HTR-8/SVneo (cell line): ENCODE results near the gene PLCB3.

ENCODE experiments used
- DNase-seq: peaks from one replicate; pipeline ENCODE4 v3.0.0; 2011; ENCODE audit warnings: low spot score, mixed read lengths; ENCODE audit not compliant: insufficient read length
- FAIRE-seq: peaks from 2 replicates; lab custom pipeline; 2011; peaks lifted over from hg19 to GRCh38; lab: Jason Lieb, UNC

The PLCB3 gene

GRCh38 chr11:64251016-64251752 lies at the start of gene PLCB3:
TSS of gene PLCB3 (plus strand) at chr11:64251530. CDS start at chr11:64251650, 120 bp downstream.
- FAIRE-seq (no peak), DNase-seq (peak; percentile 60)

- FAIRE-seq = no peak
- DNase-seq = no peak
These were observed 49.8 kb upstream of the PLCB3 start for GRCh38 chr11:64201543-64201942.

- no peak for DNase-seq
- FAIRE-seq = no peak
These were observed 48.3 kb upstream of the PLCB3 start for GRCh38 chr11:64202992-64203391.

- FAIRE-seq = no peak
- DNase-seq = no peak
These were observed 47.8 kb upstream of the PLCB3 start for GRCh38 chr11:64203421-64204079.

GRCh38 chr11:64204080-64204440 lies 47.3 kb upstream of the PLCB3 start:
- no peak for DNase-seq

GRCh38 chr11:64204464-64204989 lies 46.8 kb upstream of the PLCB3 start:
- FAIRE-seq (no peak), DNase-seq (peak; percentile 91)

More at GRCh38 chr11:64204080-64204440, 47.3 kb upstream of the PLCB3 start:
- no peak for FAIRE-seq

GRCh38 chr11:64206457-64207255 lies 44.7 kb upstream of the PLCB3 start, which contains the start of gene FERMT3:
TSS of gene FERMT3 (plus strand) at chr11:64206721. CDS start at chr11:64207365, 644 bp downstream.
- DNase-seq (no peak), FAIRE-seq (no peak)

GRCh38 chr11:64207256-64208085 lies 43.9 kb upstream of the PLCB3 start:
- no peak for DNase-seq

GRCh38 chr11:64208086-64208795 lies 43.1 kb upstream of the PLCB3 start:
- no peak for DNase-seq
- FAIRE-seq = no peak

More at GRCh38 chr11:64207256-64208085, 43.9 kb upstream of the PLCB3 start:
- no peak for FAIRE-seq

- DNase-seq (no peak), FAIRE-seq (no peak)
These were observed 42.4 kb upstream of the PLCB3 start for GRCh38 chr11:64208796-64209562.

GRCh38 chr11:64209563-64209843 lies 41.8 kb upstream of the PLCB3 start:
- DNase-seq (no peak), FAIRE-seq (no peak)

- FAIRE-seq (no peak), DNase-seq (no peak)
These were observed 40.9 kb upstream of the PLCB3 start for GRCh38 chr11:64210301-64211020.

- FAIRE-seq (no peak), DNase-seq (no peak)
These were observed 40.0 kb upstream of the PLCB3 start for GRCh38 chr11:64211181-64211872.

GRCh38 chr11:64216879-64217278 lies 34.5 kb upstream of the PLCB3 start:
- FAIRE-seq (no peak), DNase-seq (no peak)

GRCh38 chr11:64218628-64219353 lies 32.5 kb upstream of the PLCB3 start:
- no peak for DNase-seq
- no peak for FAIRE-seq

- DNase-seq = no peak
- no peak for FAIRE-seq
These were observed 32.0 kb upstream of the PLCB3 start for GRCh38 chr11:64219354-64219684.

- FAIRE-seq (no peak), DNase-seq (no peak)
These were observed 31.6 kb upstream of the PLCB3 start for GRCh38 chr11:64219755-64220154.
